GM04503 (cell line): ENCODE data around the gene PARPBP.
A peak's percentile ranks its signal among the peaks of the same experiment; 100 is the strongest.
"Not testable (repeated sequence)": the region's sequence is repeated elsewhere in the genome, so short reads cannot be mapped to it uniquely, and the experiment has no call there.

Experiments used
- DNase-seq: peaks from one replicate; pipeline ENCODE4 v3.0.0-alpha.2; 2012; ENCODE audit warnings: low read depth

Gene PARPBP, protein sequence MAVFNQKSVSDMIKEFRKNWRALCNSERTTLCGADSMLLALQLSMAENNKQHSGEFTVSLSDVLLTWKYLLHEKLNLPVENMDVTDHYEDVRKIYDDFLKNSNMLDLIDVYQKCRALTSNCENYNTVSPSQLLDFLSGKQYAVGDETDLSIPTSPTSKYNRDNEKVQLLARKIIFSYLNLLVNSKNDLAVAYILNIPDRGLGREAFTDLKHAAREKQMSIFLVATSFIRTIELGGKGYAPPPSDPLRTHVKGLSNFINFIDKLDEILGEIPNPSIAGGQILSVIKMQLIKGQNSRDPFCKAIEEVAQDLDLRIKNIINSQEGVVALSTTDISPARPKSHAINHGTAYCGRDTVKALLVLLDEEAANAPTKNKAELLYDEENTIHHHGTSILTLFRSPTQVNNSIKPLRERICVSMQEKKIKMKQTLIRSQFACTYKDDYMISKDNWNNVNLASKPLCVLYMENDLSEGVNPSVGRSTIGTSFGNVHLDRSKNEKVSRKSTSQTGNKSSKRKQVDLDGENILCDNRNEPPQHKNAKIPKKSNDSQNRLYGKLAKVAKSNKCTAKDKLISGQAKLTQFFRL

DNA sequence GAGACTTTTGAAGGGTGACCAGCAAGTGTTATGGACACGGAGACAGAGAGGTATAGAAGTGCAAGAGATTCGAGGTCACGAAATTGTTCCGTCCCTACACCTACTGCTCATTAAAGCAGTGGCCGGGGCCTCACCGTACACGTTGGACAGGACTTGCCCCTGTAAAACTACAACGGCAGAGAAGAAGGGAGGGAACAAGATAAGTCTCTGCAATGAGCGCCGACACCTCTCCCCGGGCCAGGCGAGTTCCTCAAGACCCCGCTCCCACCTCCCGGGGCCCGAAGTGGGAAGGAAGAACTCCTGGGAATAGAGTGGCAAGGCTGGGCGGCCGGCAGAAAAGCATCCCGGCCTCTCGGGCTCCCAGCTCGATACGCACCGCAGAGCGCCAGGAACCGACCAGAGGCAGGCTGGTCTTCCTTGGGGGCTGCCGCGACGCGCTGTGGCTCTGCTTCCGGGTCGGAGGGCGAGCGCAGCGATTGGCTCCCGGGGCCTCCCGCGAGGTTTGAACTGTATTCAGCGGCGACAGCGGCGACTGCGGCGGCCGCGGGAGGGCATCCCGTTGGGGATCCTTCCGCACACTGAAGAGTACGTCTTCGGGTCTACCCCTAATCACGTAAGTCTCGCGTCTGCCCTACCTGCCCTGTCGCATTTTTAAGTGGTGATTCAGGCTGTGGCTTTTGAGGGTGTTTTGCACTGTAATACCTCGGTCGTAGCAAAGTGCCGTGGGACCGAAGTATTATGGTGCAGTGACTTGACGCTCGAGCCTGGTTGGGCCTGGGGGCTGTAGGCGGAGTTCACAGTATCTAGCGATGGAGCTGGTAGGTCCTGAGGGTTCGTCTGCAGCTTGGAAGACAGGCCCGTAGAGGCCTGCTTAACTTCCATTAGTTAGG is at the start of gene PARPBP, which contains the start of gene NUP37:
TSS of gene PARPBP (plus strand) at position 510 of the 890 bp plus-strand sequence. CDS start 3,706 bp downstream, outside the sequence.
TSS of gene NUP37 (minus strand) at position 441 of the 890 bp plus-strand sequence. CDS start 1,596 bp downstream, outside the sequence.
- DNase-seq: peak; percentile 39

DNA sequence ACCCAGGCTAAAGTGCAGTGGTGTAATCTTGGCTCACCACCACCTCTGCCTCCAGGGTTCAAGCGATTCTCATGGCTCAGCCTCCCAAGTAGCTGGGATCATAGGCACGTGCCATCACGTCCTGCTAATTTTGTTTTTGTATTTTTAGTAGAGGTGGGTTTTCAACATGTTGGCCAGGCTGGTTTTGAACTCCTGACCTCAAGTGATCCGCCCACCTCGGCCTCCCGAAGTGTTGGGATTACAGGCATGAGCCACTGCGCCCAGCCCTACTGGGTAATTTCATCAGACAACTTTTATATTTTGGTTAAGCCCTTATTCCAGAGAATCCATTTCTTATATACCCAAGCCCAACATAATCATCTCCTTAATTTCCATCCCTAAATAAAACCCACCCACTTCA is 47.9 kb upstream of the PARPBP start:
- DNase-seq: not testable (repeated sequence)

DNA sequence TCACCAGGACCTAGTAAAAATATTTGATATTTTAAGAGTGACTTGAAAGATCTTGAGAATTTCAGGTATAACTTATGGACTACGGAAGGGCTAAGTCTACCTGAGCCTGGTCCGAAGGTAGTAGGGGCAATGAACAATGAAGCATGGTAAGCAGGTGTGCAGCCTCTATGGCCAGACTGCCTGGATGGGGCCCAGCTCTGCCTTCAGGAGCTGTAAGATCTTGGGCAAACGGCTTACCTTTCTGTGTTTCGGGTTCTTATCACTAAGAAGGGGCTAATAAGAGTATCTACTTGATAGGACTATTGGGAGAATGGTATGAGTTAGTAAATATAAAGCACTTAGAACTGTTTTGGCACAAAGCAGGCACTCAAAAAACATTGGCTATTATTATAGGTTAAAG is 39.1 kb upstream of the PARPBP start:
- no peak for DNase-seq

DNA sequence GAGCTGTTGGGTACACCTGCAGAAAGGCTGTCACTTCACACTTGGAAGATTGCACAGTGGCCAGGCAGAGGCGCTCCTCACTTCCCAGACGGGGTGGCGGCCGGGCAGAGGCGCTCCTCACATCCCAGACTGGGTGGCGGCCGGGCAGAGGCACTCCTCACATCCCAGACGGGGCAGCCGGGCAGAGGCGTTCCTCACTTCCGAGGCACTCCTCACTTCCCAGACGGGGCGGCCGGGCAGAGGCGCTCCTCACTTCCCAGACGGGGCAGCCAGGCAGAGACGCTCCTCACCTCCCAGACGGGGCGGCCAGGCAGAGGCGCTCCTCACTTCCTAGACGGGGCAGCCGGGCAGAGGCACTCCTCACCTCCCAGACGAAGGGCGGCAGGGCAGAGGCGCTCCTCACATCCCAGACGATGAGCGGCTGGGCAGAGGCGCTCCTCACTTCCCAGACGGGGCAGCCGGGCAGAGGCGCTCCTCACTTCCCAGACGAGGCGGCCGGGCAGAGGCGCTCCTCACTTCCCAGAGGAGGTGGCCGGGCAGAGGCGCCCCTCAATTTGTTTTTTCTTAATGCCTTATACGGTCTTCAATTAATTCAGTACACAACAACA is 30.7 kb upstream of the PARPBP start:
- not testable (repeated sequence) for DNase-seq

DNA sequence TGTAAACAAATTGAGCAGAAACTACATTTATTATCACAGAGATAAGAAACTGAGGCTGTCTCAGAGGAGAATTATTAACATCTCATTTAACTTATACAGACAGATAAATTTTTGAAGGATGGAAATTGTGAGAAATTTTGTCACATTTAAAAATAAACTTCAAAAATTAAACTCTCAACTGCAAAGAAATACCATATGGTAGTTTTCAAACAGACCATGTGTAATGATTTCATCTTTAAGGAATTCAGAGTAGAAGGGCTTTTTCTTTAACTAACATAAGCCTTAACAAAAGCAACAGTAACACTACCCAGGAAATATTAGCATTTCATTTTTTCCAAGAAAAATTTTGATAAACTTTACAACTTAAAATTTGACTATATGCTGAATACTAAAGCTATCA is 26.7 kb upstream of the PARPBP start:
- DNase-seq: peak; percentile 12

DNA sequence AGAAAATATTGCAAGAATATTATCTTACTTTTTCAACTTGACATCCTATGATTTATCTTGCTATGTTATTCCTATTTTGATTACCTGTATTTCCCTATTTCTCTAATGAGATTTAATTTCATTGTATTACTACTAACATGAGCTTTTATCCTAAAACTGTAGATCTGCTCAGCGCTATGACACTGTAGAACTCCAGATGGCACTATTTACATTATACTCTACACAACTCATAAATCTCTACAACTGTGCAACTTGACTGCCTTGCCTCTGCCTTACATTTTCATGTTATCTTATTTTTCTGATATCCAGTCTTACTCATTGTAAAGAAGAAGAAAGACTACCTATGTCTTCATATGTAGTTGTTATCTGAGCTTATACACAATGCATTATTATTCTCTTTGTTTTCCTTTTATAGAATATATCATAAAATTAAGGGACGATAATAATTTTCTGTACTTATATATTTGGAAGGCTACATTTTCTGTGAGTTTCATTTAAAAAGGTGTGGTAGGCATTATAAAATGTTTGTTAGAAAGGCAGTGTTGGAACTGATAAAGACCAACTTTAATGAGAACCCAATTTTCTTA is 24.2 kb upstream of the PARPBP start:
- DNase-seq: no peak

DNA sequence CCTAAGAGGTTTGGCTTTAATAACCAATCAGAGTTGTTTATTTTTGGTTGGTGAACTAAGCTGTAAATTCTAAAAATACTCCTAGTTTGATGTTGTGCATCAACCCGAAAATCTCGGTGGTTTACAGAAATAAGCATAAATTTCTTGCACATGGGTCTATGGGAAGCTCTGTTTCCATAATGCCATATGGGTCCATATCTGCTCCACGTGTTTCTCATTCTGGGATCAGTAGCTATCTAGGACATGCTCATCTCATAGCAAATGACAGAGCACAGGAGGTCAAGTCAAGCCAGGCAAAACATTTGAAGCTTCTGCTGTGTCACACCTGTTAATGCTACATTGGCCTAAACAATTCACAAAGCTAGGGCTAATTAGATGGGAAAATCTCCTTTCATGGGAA is 23.1 kb upstream of the PARPBP start:
- no peak for DNase-seq

DNA sequence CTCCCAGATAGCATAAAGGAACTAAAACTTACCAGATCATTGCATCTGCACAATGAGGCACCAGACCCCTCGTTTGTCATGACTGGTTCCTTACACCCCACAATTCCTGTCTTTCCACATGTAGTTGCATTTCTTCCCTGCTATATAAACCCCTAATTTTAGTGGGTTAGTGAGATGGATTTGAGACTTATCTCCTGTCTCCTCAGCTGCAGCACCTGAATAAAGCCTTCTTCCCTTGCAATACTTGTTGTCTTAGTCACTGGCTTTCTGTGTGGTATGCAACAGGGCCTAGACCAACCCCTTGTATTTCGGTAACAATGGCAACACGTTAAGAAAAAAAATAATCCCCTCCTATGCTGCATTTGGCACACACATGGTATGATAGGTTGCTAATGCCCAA is 13.1 kb upstream of the PARPBP start:
- DNase-seq: no peak

DNA sequence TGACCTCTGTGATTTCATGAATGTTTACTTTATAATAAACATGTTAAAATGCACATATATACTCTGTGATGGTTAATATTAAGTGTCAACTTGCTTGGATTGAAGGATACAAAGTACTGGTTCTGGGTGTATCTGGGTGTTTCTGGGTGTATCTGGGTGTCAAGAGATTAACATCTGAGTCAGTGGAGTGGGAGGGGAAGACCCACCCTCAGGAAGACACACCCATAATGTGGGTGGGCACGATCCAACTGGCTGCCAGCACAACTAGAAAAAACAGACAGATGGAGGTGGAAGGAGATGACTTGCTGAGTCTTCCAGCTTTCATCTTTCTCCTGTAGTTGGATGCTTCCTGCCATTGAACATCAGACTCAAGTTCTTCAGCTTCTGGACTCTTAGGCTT is 12.0 kb upstream of the PARPBP start:
- DNase-seq: no peak

DNA sequence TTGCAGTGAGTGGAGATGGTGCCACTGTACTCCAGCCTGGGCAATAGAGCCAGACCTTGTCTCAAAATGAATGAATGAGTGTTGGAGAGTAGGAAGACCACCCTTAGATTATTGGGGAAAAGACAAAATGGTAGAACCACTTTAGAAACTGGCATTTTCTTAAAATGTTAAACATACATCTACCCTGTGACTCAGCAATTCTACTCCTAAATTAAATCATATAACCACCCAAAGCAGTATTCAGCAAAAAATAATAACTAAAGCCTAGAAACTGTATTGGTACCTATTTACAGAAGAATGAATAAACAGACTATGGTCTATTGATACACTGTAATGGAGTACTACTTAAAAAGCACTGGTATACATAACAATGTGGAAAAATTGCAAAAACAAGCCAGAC is 9.2 kb upstream of the PARPBP start:
- no peak for DNase-seq

DNA sequence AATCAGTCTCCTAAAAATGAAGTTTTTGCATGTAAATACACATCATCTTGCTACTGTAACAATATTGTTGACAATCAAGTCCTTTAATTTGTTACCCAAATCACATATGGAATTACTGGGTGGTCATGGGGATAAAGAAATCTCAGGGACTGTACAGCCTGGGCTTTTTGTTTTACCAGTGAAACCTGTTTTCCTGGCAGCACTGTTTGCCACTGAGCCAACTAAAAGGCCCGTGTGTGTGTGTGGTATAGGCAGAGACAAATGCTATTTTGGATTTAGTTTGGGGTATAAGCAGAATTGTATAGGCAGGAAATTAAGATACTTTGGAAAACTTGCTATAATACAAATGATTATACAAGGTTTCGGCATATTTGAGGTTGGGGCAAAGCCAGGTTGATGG is 5.8 kb upstream of the PARPBP start:
- no peak for DNase-seq

DNA sequence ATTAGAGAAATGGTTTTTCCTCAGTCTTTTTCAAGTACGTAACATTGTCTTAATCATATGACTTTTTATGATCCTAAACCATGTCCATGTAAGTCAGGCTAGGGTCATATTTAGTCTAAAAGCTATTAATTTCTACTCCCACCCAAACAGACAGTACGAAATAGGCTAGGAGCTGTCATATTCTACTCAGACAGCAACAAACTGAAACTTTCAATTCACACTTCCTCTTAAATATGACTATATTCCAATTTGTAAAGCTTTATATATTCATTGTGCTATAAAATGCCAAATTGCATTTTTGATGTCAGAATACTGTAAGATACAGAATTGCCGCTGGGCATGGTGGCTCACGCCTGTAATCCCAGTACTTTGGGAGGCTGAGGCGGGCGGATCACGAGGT is 3.6 kb upstream of the PARPBP start:
- DNase-seq: no peak

DNA sequence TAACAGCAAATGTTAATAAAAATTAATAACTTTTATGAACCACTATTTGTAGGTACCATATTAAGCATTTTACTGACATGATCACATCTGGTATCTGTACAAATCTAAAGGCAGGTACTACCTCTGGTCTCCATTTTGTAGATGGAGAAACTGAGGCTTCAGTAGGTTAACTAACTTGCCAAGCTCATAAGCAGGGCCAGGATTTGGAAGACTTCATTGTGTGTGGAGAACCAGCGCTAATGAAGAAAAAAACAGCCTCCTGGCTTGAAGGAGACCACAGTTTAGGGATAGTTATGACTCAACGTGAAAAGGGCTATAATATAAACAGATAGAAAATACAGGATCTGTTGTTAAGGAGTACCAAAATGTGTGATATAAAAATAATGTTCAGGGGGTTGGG is 1.1 kb upstream of the PARPBP start:
- DNase-seq: no peak

DNA sequence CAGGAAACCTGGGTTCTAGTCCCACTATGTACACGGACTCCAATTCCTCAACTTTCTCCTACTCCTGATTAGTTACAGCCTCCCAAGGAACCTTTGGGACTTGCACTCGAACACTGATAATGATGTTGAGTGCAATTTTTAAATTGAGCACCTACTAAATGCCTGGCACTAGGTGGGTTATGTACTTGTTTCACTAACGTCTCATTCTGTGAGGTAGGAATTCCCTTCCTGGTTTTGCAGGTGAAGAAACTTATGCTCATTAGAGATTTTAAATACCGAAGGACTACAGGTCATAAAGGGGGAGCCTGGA is 536 bp downstream of the PARPBP start:
- DNase-seq: no peak

DNA sequence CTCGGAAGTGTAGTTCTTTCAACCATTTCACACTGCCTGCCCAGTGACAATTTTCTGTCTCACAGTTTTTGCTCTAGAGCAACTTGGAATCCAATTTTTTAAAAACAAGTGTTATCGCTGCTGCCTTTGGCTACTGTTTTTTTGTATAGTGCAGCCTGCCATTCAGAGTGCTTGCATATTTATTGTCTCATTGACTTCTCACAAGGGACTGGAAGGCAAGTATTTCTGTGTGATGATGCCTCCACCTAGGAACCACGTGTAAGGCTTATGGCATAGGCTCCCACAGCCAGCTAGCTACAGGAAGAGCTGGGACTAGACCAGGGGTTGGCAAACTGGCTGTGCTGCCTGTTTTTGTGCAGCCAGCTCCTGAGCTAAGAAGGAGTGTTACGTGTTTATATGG is 903 bp downstream of the PARPBP start:
- no peak for DNase-seq

DNA sequence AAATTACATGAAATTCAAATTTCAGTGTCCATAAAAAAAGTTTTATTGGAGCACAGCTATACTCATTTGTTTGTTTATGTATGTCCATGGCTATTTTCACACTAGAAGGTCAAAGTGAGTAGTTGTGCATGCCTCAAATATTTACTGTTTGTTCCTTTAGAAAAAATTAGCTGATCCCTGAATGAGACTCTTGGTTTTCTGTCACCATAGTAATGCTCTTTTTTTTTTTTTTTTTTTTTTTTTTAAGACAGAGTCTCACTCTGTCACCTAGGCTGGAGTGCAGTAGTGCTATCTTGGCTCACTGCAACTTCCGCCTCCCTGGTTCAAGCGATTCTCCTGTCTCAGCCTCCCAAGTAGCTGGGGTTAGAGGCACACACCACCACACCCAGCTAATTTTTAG is 1.3 kb downstream of the PARPBP start:
- DNase-seq: not testable (repeated sequence)

DNA sequence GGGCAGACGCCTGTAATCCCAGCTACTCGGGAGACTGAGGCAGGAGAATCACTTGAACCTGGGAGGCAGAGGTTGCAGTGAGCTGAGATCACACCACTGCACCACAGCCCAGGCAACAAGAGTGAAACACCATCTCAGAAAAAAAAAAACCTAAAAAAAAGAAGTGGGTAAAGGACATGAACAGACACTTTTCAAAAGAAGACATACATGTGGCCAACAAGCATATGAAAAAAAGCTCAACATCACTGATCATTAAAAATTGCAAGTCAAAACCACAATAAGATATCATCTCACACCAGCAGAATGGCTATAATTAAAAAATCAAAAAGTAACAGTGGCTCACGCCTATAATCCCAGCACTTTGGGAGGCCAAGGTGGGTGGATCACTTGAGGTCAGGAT is 10.7 kb downstream of the PARPBP start:
- not testable (repeated sequence) for DNase-seq

DNA sequence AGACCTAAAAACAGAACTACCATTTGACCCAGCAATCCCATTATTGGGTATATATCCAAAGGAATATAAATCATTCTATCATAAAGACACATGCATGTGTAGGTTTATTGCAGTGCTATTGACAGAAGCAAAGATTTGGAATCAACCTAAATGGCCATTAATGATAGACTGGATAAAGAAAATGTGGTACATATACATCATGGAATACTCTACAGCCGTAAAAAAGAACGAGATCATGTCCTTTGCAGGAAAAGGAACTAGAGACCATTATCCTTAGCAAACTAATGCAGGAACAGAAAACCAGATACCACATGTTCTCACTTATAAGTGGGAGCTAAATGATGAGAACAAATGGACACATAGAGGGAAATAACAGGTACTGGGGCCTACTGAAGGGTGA is 11.5 kb downstream of the PARPBP start:
- DNase-seq: not testable (repeated sequence)

DNA sequence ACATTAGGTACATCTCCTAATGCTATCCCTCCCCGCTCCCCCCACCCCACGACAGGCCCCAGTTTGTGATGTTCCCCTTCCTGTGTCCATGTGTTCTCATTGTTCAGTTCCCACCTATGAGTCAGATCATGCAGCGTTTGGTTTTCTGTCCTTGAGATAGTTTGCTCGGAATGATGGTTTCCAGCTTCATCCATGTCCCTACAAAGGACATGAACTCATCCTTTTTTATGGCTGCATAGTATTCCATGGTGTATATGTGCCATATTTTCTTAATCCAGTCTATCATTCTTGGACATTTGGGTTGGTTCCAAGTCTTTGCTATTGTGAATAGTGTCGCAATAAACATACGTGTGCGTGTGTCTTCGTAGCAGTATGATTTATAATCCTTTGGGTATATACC is 17.6 kb downstream of the PARPBP start:
- DNase-seq: not testable (repeated sequence)

DNA sequence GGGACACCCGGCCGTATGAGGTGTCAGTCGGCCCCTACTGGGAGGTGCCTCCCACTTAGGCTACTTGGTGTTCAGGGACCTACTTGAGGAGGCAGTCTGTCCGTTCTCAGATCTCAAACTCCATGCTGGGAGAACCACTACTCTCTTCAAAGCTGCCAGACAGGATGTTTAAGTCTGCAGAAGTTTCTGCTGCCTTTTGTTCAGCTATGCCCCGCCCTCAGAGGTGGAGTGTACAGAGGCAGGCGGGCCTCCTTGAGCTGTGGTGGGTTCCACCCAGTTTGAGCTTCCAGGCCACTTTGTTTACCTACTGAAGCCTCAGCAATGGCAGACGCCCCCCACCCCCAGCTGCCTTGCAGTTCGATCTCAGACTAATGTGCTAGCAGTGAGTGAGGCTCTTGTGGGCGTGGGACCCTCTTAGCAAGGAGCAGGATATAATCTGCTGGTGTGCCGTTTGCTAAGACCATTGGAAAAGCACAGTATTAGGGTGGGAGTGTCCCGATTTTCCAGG is 22.9 kb downstream of the PARPBP start:
- DNase-seq: not testable (repeated sequence)

DNA sequence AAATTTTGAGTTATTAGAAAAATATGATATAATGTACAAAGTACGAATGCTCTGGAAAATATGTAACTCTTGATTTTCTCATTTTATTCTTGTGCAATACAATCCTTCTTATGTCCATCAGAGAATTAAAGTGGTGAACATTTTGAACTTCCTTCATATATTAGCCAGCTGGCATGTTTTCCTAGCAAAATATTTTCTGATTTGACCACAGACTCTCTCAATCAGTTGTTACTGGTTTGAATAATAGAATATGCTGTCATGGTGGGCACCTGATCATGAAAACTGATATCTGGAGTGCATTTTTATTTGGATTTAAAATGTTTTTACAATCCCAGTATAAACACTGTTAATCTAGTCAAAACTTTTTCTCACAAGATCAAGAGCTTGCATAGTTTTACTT is 24.2 kb downstream of the PARPBP start:
- DNase-seq: no peak
